Measurements from ENCODE around the gene PLD4.

PLD4 gene

GRCh38 chr14:104982548-104983230 lies 58.0 kb downstream of the PLD4 start:
- TF ChIP-seq SPI1 (IDR thresholded peaks at IDR 0.05; ENCODE audit: borderline replicate concordance, low read depth) (0 out of 2 replicates have a peak, but pooled peaks have one; percentile 6), REST (IDR thresholded peaks at IDR 0.05; ENCODE audit: insufficient replicate concordance, low read depth) (no peak)
- H3K27ac ChIP-seq (replicated peaks): no peak overlapping the region
- peaks cover 10% of the 10 kb centered on the region for H3K27me3 ChIP-seq (ENCODE audit: insufficient read depth, poor library complexity, severe bottlenecking)
- H3K4me3 ChIP-seq (replicated peaks; ENCODE audit: insufficient read depth, low read length): no peak overlapping the region
- no peak for DNase-seq (ENCODE audit: low read depth in 1 of 2, low spot score in 1 of 2)
